ENCODE results near the gene UHRF1. TPM values are rescaled to one million over a fixed set of nuclear protein-coding genes. Genes with fewer than 3 reads are reported as not detected.

UHRF1 gene
- total and polyA plus RNA-seq, 2 of the 13 experiments (the other 11 are each of a cell fraction or from before 2014, with no cell fraction given) = 6.8 to 78.4 TPM

- TF ChIP-seq, protein P1, sequence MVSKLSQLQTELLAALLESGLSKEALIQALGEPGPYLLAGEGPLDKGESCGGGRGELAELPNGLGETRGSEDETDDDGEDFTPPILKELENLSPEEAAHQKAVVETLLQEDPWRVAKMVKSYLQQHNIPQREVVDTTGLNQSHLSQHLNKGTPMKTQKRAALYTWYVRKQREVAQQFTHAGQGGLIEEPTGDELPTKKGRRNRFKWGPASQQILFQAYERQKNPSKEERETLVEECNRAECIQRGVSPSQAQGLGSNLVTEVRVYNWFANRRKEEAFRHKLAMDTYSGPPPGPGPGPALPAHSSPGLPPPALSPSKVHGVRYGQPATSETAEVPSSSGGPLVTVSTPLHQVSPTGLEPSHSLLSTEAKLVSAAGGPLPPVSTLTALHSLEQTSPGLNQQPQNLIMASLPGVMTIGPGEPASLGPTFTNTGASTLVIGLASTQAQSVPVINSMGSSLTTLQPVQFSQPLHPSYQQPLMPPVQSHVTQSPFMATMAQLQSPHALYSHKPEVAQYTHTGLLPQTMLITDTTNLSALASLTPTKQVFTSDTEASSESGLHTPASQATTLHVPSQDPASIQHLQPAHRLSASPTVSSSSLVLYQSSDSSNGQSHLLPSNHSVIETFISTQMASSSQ (IDR thresholded peaks at IDR 0.05; ENCODE audit: low read depth) = no peak
- TF ChIP-seq, protein P1 (CRISPR knock-in tag; IDR thresholded peaks at IDR 0.05; ENCODE audit: borderline replicate concordance) = no peak
- TF ChIP-seq ZNF530 (CRISPR knock-in tag; IDR thresholded peaks at IDR 0.05; ENCODE audit: low read depth) (no peak), ZNF782 (CRISPR knock-in tag; IDR thresholded peaks at IDR 0.05; ENCODE audit: borderline replicate concordance) (no peak), ZKSCAN5 (CRISPR knock-in tag; IDR thresholded peaks at IDR 0.05) (no peak), PRDM4 (CRISPR knock-in tag; IDR thresholded peaks at IDR 0.05; ENCODE audit: borderline replicate concordance) (no peak), BRCA1 (CRISPR knock-in tag; IDR thresholded peaks at IDR 0.05) (no peak), MXI1 (IDR thresholded peaks at IDR 0.05; ENCODE audit: borderline replicate concordance, low read depth, low read length) (no peak), REL (CRISPR knock-in tag; conservative IDR thresholded peaks at IDR 0.05) (no peak; the same call in 1 of the 2 replicates), ZFP36L1 (CRISPR knock-in tag; IDR thresholded peaks at IDR 0.05) (no peak), ZNF652 (CRISPR knock-in tag; IDR thresholded peaks at IDR 0.05; ENCODE audit: borderline replicate concordance, low read depth) (no peak)
- TF ChIP-seq, protein P2, sequence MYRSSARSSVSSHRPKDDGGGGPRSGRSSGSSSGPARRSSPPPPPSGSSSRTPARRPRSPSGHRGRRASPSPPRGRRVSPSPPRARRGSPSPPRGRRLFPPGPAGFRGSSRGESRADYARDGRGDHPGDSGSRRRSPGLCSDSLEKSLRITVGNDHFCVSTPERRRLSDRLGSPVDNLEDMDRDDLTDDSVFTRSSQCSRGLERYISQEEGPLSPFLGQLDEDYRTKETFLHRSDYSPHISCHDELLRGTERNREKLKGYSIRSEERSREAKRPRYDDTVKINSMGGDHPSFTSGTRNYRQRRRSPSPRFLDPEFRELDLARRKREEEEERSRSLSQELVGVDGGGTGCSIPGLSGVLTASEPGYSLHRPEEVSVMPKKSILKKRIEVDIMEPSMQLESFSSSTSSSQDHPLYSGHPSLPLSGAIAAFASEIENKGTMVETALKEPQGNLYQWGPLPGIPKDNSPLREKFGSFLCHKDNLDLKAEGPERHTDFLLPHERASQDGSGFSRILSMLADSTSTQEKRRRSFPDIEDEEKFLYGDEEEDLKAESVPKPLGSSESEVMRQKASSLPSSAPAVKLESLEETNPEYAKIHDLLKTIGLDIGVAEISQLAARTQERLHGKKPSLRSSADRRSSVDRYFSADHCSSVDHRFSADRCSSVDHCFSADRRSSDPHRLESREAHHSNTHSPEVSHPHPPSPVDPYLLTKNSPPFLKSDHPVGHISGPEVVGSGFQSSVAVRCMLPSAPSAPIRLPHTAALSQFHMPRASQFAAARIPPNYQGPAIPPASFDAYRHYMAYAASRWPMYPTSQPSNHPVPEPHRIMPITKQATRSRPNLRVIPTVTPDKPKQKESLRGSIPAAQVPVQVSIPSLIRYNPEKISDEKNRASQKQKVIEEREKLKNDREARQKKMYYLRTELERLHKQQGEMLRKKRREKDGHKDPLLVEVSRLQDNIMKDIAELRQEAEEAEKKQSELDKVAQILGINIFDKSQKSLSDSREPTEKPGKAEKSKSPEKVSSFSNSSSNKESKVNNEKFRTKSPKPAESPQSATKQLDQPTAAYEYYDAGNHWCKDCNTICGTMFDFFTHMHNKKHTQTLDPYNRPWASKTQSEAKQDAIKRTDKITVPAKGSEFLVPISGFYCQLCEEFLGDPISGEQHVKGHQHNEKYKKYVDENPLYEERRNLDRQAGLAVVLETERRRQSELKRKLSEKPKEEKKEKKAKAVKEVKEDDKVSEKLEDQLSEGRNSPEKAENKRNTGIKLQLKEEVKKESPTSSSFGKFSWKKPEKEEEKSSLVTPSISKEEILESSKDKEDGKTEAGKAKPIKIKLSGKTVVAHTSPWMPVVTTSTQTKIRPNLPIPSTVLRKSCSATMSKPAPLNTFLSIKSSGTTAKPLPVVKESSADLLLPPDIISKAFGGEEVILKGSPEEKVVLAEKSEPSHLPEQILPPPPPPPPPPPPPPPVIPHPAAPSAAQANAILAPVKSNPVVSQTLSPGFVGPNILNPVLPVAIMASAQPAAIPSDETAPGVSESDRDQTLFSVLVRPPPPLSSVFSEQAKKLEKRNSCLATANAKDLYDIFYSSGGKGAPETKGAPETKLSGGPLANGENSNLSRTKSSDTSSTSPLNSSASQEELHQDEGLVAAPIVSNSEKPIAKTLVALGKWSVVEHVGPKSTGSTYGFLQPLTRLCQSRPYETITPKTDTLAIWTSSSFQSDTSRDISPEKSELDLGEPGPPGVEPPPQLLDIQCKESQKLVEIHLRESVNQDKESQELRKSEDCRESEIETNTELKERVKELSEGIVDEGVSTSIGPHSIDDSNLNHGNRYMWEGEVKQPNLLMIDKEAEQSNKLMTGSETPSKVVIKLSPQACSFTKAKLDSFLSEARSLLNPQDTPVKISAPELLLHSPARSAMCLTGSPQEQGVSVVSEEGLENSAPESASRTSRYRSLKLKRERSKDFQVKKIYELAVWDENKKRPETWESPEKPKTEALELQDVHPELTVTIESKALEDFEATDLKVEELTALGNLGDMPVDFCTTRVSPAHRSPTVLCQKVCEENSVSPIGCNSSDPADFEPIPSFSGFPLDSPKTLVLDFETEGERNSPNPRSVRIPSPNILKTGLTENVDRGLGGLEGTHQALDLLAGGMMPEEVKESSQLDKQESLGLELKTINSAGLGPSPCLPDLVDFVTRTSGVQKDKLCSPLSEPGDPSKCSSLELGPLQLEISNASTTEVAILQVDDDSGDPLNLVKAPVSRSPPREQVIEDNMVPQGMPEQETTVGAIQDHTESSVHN (CRISPR knock-in tag; IDR thresholded peaks at IDR 0.05) = no peak
- TF ChIP-seq, protein P3, sequence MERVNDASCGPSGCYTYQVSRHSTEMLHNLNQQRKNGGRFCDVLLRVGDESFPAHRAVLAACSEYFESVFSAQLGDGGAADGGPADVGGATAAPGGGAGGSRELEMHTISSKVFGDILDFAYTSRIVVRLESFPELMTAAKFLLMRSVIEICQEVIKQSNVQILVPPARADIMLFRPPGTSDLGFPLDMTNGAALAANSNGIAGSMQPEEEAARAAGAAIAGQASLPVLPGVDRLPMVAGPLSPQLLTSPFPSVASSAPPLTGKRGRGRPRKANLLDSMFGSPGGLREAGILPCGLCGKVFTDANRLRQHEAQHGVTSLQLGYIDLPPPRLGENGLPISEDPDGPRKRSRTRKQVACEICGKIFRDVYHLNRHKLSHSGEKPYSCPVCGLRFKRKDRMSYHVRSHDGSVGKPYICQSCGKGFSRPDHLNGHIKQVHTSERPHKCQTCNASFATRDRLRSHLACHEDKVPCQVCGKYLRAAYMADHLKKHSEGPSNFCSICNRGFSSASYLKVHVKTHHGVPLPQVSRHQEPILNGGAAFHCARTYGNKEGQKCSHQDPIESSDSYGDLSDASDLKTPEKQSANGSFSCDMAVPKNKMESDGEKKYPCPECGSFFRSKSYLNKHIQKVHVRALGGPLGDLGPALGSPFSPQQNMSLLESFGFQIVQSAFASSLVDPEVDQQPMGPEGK (CRISPR knock-in tag; IDR thresholded peaks at IDR 0.05) = peak; percentile 33; the same call in 1 of the 2 replicates
Measured at GRCh38 chr19:4908360-4908759, 941 bp upstream of the UHRF1 start (continued).
